Esophagus squamous epithelium (tissue), 5 donors: Measurements from ENCODE around the gene RUFY1. TPM values are rescaled to one million over a fixed set of nuclear protein-coding genes. Genes with fewer than 3 reads are reported as not detected.
"Not testable (repeated sequence)": the region's sequence is repeated elsewhere in the genome, so short reads cannot be mapped to it uniquely, and the experiment has no call there.

ENCODE experiments used
- DNase-seq: peaks from one replicate; lab custom pipeline; 2025; lab: John Stamatoyannopoulos, UW
- H3K27ac ChIP-seq, 4 donors: fragments of 200-600 bp; sonication (generic); one replicate each; pipeline ENCODE4 v1.5.1; 2016 to 2019; ENCODE audit warnings: mild to moderate bottlenecking in 1 of 4
- H3K27me3 ChIP-seq, 4 donors: fragments of 200-600 bp; sonication (generic); 1 replicate in 3 of 4; 2 replicates in 1 of 4; pipeline versions ENCODE4 v1.5.1 to v1.6.0; 2017 to 2021; ENCODE audit warnings: antibody characterized with exemption in 1 of 4
- H3K36me3 ChIP-seq, 3 donors: fragments of 200-600 bp; sonication (generic); one replicate each; pipeline ENCODE4 v1.5.1; 2016 to 2019
- H3K4me1 ChIP-seq, 3 donors: fragments of 200-600 bp; sonication (generic); one replicate each; pipeline ENCODE4 v1.5.1; 2017 to 2019
- H3K4me3 ChIP-seq, 4 donors: fragments of 200-600 bp; sonication (generic); 1 replicate in 3 of 4; 2 replicates in 1 of 4; pipeline ENCODE4 v1.5.1; 2016 to 2019; ENCODE audit warnings: mild to moderate bottlenecking in 2 of 4, moderate library complexity in 1 of 4
- H3K9me3 ChIP-seq, 3 donors: fragments of 200-600 bp; sonication (generic); one replicate each; pipeline ENCODE4 v1.5.1; 2016 to 2019
- CTCF ChIP-seq, 6 experiments: fragments of 450-650 bp in 4 of 6; fragments of 200-600 bp in 2 of 6; sonication (generic) in 2 of 6; IDR thresholded peaks; one replicate each; pipeline ENCODE4 v1.5.1; 2016 to 2019; ENCODE audit warnings: antibody characterized with exemption in 6 of 6, mild to moderate bottlenecking in 4 of 6, moderate library complexity in 4 of 6
- POLR2A ChIP-seq, 4 donors: fragments of 450-650 bp; IDR thresholded peaks; one replicate each; pipeline ENCODE4 v1.6.1; 2017; ENCODE audit warnings: antibody characterized with exemption in 4 of 4, mild to moderate bottlenecking in 4 of 4, moderate library complexity in 3 of 4
- WGBS, 2 donors: methylation state at CpG; one replicate each; pipeline ENCODE4 v1.1.5; 2018; 5-methylcytosine and 5-hydroxymethylcytosine counted together
- intact Hi-C: fragments of 100-400 bp; cut with DNase I; formaldehyde crosslinking; loops from one replicate; pipeline ENCODE4 v1.15.0; 2022
- total RNA-seq, 4 donors: library from RNA; depleted of rRNA; stranded (reverse); fragments of >200 nt; gene quantifications; one replicate each; pipeline ENCODE4 v1.1.0, GENCODE V29; 2016
- donor health status: DM: yes; HTN: yes; CAD: no.

Gene RUFY1
- total RNA-seq, 4 donors from 2014 or later: 27.1 to 63.8 (median 45.8) TPM

GRCh38 chr5:179624841-179625271 lies 74.5 kb downstream of the RUFY1 start:
- 81 to 89% methylated on average over 7 to 9 of the region's 9 CpGs for WGBS, 2 donors
- intact Hi-C loops: loop anchor here (5.0 kb wide), 1 partner anchor 73 kb away; the partner anchor contains the start of gene RUFY1
- peaks cover 26 to 41% (median 28%) of the 10 kb centered on the region in 3 donors for H3K4me1 ChIP-seq
- H3K27ac ChIP-seq: peak overlapping the region; percentile 99 to 100 (median 100)
- no peaks in the 10 kb centered on the region for H3K27me3 ChIP-seq
- peak overlapping the region in 1 of 4 donors; percentile 99 for H3K4me3 ChIP-seq
- DNase-seq: no peak
- H3K36me3 ChIP-seq: peaks cover 6 to 26% (median 11%) of the 10 kb centered on the region in 3 donors
- no peaks in the 10 kb centered on the region for H3K9me3 ChIP-seq
- TF ChIP-seq CTCF (IDR thresholded peaks at IDR 0.05): no peak
- TF ChIP-seq POLR2A (IDR thresholded peaks at IDR 0.05): no peak

GRCh38 chr5:179633501-179634369 lies 83.4 kb downstream of the RUFY1 start:
- Histone ChIP-seq H3K27ac (peak overlapping the region in 1 of 4 donors; percentile 39), H3K4me3 (peak overlapping the region; percentile 12 to 57 (median 33)), H3K4me1 (peaks cover 5 to 23% (median 8%) of the 10 kb centered on the region in 3 donors)
- 38 to 41% methylated on average over 19 to 21 of the region's 38 CpGs for WGBS, 2 donors
- H3K36me3 ChIP-seq, H3K9me3 ChIP-seq, DNase-seq, H3K27me3 ChIP-seq, intact Hi-C loops: not testable (repeated sequence)

GRCh38 chr5:179634370-179635172 lies 84.2 kb downstream of the RUFY1 start:
- H3K36me3 ChIP-seq, DNase-seq, intact Hi-C loops, H3K9me3 ChIP-seq, H3K27me3 ChIP-seq: not testable (repeated sequence)
- H3K27ac ChIP-seq: peak overlapping the region in 1 of 4 donors; percentile 39
- H3K4me1 ChIP-seq: peaks cover 5 to 31% (median 8%) of the 10 kb centered on the region in 3 donors
- no CpG with 5 or more reads among the region's 49 CpGs for WGBS, 2 donors
- H3K4me3 ChIP-seq: peak overlapping the region in 1 of 4 donors; percentile 22

GRCh38 chr5:179639296-179639695 lies 88.9 kb downstream of the RUFY1 start:
- H3K27ac ChIP-seq: peak overlapping the region in 3 of 4 donors; percentile 62 to 79 (median 63)
- intact Hi-C loops: not testable (repeated sequence)
- WGBS, 2 donors: 44 to 47% methylated on average over 11 of the region's 11 CpGs

GRCh38 chr5:179641745-179642144 lies 91.4 kb downstream of the RUFY1 start:
- H3K27me3 ChIP-seq, H3K36me3 ChIP-seq, DNase-seq, H3K4me3 ChIP-seq, H3K27ac ChIP-seq, H3K9me3 ChIP-seq, intact Hi-C loops: not testable (repeated sequence)
- WGBS, 2 donors: no CpG with 5 or more reads among the region's 4 CpGs
- peaks cover 0 to 30% (median 4%) of the 10 kb centered on the region in 3 donors for H3K4me1 ChIP-seq

More at GRCh38 chr5:179639296-179639695, 88.9 kb downstream of the RUFY1 start:
- H3K9me3 ChIP-seq, H3K27me3 ChIP-seq, DNase-seq, H3K4me3 ChIP-seq, H3K36me3 ChIP-seq: not testable (repeated sequence)
- H3K4me1 ChIP-seq: peaks cover 0 to 30% (median 4%) of the 10 kb centered on the region in 3 donors

- H3K4me3 ChIP-seq, H3K36me3 ChIP-seq, DNase-seq, H3K27me3 ChIP-seq, H3K27ac ChIP-seq, intact Hi-C loops, H3K9me3 ChIP-seq: not testable (repeated sequence)
- WGBS, 2 donors: 72 to 89% methylated on average over 5 to 12 of the region's 17 CpGs
- peaks cover 0 to 23% (median 4%) of the 10 kb centered on the region in 3 donors for H3K4me1 ChIP-seq
Measured at GRCh38 chr5:179642626-179643025, 92.3 kb downstream of the RUFY1 start.

GRCh38 chr5:179643141-179643920 lies 93.0 kb downstream of the RUFY1 start:
- not testable (repeated sequence) for H3K9me3 ChIP-seq

GRCh38 chr5:179644766-179645165 lies 94.4 kb downstream of the RUFY1 start:
- intact Hi-C loops, H3K27ac ChIP-seq, DNase-seq, H3K4me1 ChIP-seq, H3K4me3 ChIP-seq, H3K9me3 ChIP-seq, H3K27me3 ChIP-seq, H3K36me3 ChIP-seq: not testable (repeated sequence)
- WGBS, 2 donors: 79 to 96% methylated on average over 3 to 4 of the region's 5 CpGs

More at GRCh38 chr5:179643141-179643920, 93.0 kb downstream of the RUFY1 start:
- peaks cover 0 to 16% (median 1%) of the 10 kb centered on the region in 3 donors for H3K4me1 ChIP-seq
- 81 to 83% methylated on average over 7 to 8 of the region's 16 CpGs for WGBS, 2 donors
- DNase-seq, H3K36me3 ChIP-seq, H3K27ac ChIP-seq, H3K4me3 ChIP-seq, H3K27me3 ChIP-seq, intact Hi-C loops: not testable (repeated sequence)
